Measurements from ENCODE around the gene ANKS1A.
"Not testable (repeated sequence)": the region's sequence is repeated elsewhere in the genome, so short reads cannot be mapped to it uniquely, and the experiment has no call there.

ANKS1A gene

DNA sequence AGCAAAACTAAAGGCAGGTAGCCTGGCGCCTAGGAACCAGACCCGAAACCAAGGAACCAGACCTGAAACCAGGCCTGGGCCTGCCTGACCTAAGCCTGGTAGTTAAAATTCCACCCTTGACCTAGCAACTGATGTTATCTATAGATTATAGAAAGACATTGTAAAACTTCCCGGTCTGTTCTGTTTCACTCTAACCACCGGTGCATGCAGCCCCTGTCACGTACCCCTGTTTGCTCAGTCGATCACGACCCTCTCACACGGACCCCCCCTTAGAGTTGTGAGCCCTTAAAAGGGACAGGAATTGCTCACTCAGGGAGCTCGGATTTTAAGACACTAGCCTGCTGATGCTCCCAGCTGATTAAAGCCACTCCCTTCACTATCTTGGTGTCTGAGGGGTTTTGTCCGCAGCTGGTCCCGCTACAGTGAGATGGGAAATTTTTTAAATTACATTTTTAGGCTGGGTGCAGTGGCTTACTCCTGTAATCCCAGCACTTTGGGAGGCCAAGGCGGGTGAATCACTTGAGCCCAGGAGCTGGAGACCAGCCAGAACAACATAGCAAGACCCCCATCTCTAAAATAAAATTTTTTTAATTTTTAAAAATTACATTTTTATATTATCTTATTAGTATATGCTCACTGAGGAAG lies 115.0 kb downstream of the ANKS1A start:
- DNase-seq = not testable (repeated sequence)

DNA sequence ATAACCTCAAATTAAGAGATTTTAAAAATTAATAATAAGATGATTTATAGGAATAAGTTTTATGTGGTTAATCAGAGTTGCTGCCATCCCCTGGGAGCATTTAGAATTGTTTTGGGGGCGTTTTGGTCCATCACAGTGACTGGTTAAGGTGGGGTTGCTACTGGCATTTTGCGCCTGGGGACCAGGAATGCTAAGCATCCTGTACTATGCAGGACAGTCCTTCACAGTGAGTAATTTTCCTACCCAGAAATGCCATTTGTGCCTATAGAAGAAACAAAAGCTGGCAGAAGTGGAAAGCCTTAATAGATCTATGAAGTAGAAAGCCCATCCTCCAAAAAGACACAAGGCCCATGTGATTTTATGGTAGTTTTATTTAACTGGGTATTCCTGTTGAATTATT lies 118.0 kb downstream of the ANKS1A start:
- no peak for DNase-seq

DNA sequence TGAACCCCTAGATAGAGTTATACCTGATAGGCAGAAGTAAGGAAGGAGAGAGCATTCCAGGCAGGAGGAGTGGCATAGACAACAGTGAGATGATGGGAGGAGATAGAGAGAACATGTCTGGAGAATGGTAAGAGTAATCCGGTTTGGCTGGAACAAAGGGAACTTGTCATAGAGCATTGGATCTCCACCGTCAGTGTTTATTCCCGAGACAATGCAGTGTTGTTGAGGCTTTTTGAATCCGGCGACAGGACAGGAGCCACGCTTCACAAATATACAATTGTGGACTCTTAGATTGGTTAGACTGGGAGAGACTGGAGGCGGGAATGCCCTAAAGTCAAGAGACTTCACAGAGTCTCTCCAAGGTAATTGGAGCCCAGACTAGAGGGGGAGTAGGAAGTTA lies 119.8 kb downstream of the ANKS1A start:
- DNase-seq = no peak

DNA sequence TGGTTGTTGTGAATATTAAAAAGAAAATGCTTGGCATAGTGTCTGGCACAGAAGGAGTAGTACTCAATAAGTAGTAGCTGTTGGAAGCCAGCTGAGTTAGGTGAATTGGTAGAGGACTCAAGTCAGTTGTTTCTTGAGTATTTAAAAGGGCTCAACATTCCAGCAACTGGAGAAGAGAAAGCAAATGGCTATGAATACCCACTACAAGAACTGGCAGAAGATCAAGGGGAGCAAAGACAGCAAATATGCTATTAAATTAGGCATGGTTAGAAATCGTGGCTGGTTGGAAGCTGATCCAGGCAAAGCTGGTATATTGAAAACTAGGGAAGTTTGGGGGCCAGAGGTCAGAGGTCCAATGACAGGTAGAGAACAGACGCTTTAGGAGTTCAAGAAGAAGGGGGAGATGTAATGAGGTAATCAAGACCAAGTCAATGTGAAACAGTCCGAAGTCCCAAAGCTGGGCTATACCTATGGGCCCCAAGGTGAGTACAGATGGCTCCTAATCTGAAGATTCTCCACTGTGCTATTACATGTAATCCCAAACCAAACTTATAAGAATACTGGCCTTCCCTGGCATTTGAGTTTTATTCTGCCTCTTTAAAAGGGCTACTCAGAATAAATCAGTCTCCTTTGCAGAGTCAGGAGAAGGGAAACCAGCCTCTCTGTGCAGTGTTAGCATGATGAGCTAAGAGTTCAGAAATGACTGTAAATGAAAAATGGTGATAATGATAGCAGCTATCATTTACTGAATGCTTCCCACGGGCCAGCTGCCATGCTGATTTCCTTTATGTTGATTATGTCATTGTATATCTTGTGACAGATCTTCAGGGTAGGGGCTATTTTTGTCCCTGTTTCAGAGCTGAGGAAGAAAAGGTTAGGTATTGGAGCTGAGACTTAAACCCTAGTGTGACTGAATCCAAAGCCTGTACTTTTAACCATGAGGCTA lies 122.3 kb downstream of the ANKS1A start:
- no peak for DNase-seq

- no peak for DNase-seq
These were observed 124.6 kb downstream of the ANKS1A start for GRCh38 chr6:35013701-35014100.

DNA sequence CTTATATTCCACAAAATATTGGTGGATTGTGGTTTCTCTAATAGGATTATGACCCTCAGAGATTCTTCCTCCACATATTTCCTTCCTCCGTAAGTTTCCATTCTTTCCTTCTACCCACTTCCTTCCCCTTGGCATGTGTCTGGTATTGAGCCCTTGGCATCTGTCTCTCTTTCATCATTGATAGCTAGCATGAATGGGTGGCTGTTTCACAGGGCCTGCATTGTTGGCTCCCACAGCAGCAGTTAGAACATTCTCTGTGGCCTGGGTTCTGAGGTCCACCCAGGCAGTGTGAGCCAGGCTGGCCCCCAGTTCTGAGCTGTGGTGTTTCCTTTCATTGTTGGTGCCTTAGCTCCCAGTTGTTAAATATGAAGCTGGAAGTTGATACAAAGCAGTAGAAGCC lies 125.3 kb downstream of the ANKS1A start:
- DNase-seq = no peak

DNA sequence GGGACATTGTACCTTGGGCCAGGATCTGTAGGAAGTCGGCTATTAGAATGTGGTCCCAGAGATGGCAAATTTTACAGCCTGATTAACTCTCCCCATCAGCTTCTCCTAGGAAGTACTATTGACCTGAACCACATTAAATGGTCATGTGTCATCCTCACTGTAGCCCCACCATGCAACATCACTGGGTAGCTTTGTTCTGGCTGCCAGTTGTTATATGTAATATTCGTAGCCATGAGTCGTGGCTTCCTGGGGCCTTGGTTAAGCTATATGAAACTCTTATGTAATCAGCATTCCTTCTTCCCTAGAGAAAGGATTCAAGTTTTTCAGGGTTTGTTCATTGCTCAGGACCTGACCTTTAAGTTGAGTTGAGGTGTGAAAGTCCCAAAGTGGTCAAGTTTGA lies 125.7 kb downstream of the ANKS1A start:
- no peak for DNase-seq

GRCh38 chr6:35015476-35015875 lies 126.4 kb downstream of the ANKS1A start:
- DNase-seq = no peak

GRCh38 chr6:35015996-35016395 lies 126.9 kb downstream of the ANKS1A start:
- DNase-seq = no peak

- no peak for DNase-seq
These were observed 127.7 kb downstream of the ANKS1A start for GRCh38 chr6:35016502-35017321.

GRCh38 chr6:35017411-35018181 lies 128.5 kb downstream of the ANKS1A start:
- DNase-seq = no peak

GRCh38 chr6:35018182-35018519 lies 129.1 kb downstream of the ANKS1A start:
- DNase-seq = no peak

DNA sequence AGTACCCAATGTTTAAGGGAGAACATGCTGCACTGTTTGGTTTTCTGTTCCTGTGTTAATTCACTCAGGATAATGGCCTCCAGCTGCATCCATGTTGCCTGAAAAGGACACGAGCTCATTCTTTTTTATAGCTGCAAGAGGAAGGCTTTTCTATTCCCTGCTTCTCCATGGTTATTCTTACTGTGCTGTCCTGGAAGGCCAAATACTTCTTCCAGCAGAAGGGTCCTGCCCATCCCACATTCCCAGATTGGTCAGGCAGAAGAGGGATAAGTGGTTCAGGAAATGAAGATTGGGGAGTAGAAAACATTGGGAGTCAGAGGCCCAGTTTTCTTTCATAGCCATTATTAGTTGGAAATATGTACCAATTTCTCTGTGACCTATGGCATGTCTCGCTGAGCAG lies 129.7 kb downstream of the ANKS1A start:
- DNase-seq = no peak

DNA sequence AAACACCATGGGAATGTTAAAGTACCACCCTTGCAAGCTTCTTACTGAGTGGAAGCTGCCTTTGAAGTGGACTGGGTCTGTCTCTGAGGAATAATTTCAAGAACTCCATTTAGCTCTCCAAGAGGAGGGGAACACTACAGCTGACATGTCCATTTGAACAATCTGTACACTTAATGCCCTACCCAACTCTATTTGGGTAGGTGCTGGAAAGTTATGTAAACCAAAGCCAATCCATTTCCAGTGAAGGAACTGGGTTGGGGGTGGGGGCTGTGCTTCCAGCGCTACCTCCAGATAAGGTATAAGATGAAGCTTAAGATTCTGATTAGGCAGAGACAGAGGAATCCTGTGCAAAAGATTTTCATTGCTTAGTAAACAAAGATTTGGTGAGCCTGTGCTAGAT lies 130.1 kb downstream of the ANKS1A start:
- DNase-seq = no peak

DNA sequence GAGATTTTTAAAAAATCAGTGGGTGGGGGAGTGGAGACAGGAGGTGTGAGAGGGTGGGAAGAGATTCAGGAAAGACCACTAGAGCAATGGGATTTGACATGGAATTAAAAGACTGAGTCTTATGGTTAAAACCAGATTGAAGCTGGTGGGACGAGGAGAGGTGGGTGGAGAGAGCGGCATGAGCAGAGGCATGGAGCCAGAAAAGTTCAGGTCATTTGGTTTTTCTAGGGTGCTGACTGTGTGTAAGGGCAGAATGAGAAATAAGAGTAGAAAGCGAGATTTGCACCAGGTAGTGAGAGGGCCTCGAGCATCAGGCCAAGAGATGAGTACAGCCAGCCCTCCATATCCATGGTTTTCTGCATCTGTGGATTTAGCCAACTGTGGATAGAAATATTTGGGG lies 130.8 kb downstream of the ANKS1A start:
- no peak for DNase-seq

- DNase-seq = no peak
These were observed 131.9 kb downstream of the ANKS1A start for GRCh38 chr6:35021004-35021403.

DNA sequence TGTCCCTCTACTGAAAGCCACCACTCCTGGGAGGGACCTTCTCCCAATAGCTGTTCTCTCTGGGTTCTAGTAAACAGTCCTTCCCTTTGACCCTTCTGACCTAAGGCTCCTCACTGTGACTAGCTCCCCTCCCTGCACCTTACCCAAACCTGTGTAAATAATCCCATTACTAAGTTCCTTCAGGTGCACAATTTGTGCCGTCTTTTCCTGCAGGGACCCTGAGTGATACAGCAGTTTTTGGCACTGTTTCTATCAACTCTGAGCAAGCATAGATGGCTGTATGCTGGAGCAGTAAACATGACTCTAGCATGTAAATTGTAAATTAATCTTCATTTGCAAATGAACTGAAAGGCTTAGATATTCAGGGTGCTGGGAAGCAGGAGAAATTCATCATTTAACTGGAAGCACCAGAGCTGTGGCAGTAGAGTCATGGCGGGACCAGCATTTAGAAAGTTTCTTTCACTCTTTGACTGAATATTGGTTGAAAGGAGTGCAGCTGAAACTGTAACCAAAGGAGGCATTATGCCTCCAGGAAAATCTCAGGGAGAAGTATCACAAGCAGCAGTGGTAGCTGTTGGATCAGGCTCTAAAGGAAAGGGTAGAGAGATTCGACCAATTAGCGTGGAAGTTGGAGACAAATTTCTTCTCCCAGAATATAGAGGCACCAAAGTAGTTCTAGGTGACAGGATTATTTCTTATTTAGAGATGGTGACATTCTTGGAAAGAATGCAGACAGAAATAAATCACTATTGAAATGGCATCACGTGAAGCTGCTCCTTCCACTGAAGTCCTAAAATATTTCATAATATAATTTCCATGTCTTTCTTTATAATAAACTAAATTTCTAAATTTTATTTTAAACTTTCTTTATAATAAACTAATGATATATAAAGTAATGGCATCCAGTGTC lies 134.3 kb downstream of the ANKS1A start:
- no peak for DNase-seq

DNA sequence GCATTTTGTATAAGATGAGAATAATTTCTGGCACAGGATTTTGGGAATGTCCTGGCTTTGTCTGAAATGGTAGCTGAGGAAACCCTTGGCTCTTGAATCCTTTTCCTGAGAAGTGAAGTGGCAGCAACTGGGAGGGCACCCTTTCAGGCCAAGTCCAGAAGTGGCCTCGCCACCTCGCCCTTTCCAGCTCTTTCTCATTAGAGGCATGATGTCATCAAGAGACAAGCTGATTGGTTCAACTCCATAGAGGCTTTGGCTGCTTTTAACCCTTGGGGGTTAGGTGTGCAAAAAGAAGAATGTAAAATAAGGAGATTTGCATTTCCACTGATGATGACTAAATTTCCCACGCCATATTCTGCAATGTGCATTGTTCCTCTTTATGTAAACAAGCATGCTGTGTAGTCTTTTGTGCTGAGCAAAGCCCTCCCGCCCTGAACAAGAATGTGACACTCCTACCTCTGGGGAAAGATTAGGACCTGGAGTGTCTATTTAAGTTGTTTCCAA lies 135.5 kb downstream of the ANKS1A start:
- no peak for DNase-seq

DNA sequence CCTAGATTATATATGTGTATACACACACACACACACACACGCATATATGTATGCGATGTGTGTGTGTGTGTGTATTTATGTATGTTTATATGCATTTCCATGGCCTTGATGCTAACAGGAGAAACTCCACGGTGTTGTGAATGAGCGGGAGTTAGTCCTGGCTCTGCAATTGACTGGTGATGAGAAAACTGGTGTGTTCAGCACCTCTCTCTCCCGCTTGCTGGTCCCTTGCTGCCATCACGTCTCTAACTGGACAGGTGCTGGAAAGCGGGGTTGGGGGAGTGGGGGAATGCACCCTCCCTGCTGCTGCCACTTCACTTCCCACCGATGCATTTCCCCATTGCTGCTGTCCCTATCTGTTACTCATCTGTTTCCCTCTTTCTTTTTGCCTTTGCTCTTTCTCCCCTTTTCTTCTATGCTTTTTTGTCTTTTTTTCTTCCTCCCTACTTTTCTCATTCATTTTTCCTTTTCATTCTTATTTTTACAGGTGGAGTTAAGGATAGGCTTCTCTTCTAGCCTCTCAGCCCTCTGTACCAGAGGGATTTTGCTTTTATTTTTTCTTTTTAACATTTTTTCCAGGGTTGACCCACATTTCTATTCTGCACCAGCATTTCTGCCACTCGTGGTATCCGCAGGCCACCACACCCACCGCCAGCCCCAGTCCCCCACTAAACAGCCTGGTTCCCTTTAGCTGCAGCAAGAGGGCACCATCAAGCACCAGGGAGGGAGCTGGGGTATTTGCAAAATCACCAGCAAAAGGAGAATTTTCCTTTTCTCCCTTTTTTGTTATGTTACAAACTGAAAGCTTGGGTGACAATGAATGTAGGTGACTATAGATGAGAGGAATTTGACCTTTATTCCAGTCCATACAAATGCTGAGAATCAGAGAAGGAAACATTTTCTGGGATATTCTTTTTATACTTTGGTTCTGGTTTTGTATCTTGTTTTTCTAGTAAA lies 136.5 kb downstream of the ANKS1A start:
- no peak for DNase-seq

Data from activated CD4-positive, alpha-beta T cell treated with anti-CD3 and anti-CD28 coated beads, Interleukin-2, amount 50 U/mL, for 1 hour (primary cell).